SU-DHL-6 (cell line): ENCODE data around the gene ZMYND11.

ENCODE experiments used
- H2AFZ ChIP-seq: fragments of 200-600 bp; sonication (generic); 2 replicates; pipeline ENCODE4 v1.6.1; 2014; ENCODE audit warnings: low read depth, mild to moderate bottlenecking, moderate library complexity, mixed read lengths, antibody characterized with exemption, low read length; ENCODE audit not compliant: severe bottlenecking
- H3F3A ChIP-seq: fragments of 200-600 bp; shearing (Covaris generic); 2 replicates; pipeline ENCODE4 v1.6.0; 2016; ENCODE audit warnings: antibody characterized with exemption, mild to moderate bottlenecking; ENCODE audit not compliant: insufficient read depth
- H3K27ac ChIP-seq: fragments of 200-600 bp; sonication (generic); 2 replicates; pipeline ENCODE4 v1.5.1; 2016; ENCODE audit warnings: low read depth, mild to moderate bottlenecking, low read length, moderate library complexity, mixed read lengths
- H3K27me3 ChIP-seq: fragments of 200-600 bp; sonication (generic), shearing (Covaris generic); 2 replicates; pipeline ENCODE4 v1.6.0; 2014; ENCODE audit warnings: mild to moderate bottlenecking, low read length
- H3K36me3 ChIP-seq: fragments of 200-600 bp; sonication (generic); 2 replicates; pipeline ENCODE4 v1.6.1; 2014; ENCODE audit warnings: mild to moderate bottlenecking, low read length, mixed read lengths
- H3K4me2 ChIP-seq: fragments of 300-600, 200-600 bp; shearing (Covaris generic), sonication (generic); 2 replicates; pipeline ENCODE4 v1.6.0; 2014; ENCODE audit warnings: low read length, low read depth, mild to moderate bottlenecking; ENCODE audit not compliant: poor library complexity, severe bottlenecking
- H3K4me3 ChIP-seq: fragments of 200-600 bp; sonication (generic); 2 replicates; pipeline ENCODE4 v1.5.1; 2014; ENCODE audit warnings: antibody characterized with exemption, low read length, mild to moderate bottlenecking, mixed read lengths; ENCODE audit not compliant: insufficient read depth, poor library complexity, severe bottlenecking
- H3K79me2 ChIP-seq: fragments of 200-600 bp; sonication (generic); 2 replicates; pipeline ENCODE4 v1.6.1; 2014; ENCODE audit warnings: mild to moderate bottlenecking, low read length, moderate library complexity; ENCODE audit not compliant: insufficient read depth
- H3K9ac ChIP-seq: fragments of 200-600 bp; sonication (generic); 2 replicates; pipeline ENCODE4 v1.7.0; 2014; ENCODE audit warnings: mild to moderate bottlenecking, low read length
- H3K9me2 ChIP-seq: fragments of 200-600 bp; sonication (generic); replicated peaks from 2 replicates; pipeline ENCODE4 v1.6.1; 2014; ENCODE audit warnings: low read length; ENCODE audit not compliant: insufficient read depth
- H3K9me3 ChIP-seq: fragments of 200-600 bp; sonication (generic); 2 replicates; pipeline ENCODE4 v1.6.1; 2014; ENCODE audit warnings: low read length, mixed read lengths; ENCODE audit not compliant: insufficient read depth
- H4K20me1 ChIP-seq: fragments of 200-600 bp; sonication (generic); 2 replicates; pipeline ENCODE4 v1.6.1; 2014; ENCODE audit warnings: low read depth, mild to moderate bottlenecking, antibody characterized with exemption, low read length, moderate library complexity, mixed read lengths
- EZH2phosphoT487 ChIP-seq: fragments of 200-600 bp; sonication (generic), shearing (Covaris generic); conservative IDR thresholded peaks from 2 replicates; pipeline ENCODE4 v1.6.1; 2018; ENCODE audit warnings: mild to moderate bottlenecking, antibody characterized with exemption, low read length, moderate library complexity, mixed read lengths
- TF ChIP-seq, protein P1 (sequence below): fragments of 200-600 bp; sonication (generic); IDR thresholded peaks from one replicate; pipeline ENCODE4 v1.5.1; 2017; ENCODE audit warnings: antibody characterized with exemption, mild to moderate bottlenecking, low read length, moderate library complexity; ENCODE audit not compliant: insufficient read depth, poor library complexity, severe bottlenecking

The ZMYND11 gene

DNA sequence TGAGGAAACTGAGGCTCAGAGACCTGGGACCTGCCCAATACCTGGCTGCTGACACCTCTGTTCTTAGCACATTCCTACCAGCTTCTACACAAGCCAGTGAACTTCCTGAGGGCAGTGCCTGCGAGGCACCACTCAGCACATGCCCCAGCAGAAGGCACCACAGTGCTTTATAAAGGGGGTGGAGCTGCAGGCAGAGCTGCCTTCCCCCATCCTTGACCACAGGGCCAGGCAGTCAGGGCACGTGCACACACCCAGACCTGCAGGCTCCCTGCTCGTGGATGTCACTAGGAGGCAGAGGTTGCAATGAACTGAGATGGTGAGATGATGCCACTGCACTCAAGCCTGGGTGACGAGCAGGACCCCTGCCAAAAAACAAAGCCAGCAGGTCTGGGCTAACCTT is 47.0 kb upstream of the ZMYND11 start:
- H3K27me3 ChIP-seq: no peaks in the 10 kb centered on the region
- no peaks in the 10 kb centered on the region for H4K20me1 ChIP-seq
- H3K27ac ChIP-seq: no peak overlapping the region
- no peak overlapping the region for H3K4me2 ChIP-seq
- no peaks in the 10 kb centered on the region for H3K9me3 ChIP-seq
- TF ChIP-seq, protein P1, sequence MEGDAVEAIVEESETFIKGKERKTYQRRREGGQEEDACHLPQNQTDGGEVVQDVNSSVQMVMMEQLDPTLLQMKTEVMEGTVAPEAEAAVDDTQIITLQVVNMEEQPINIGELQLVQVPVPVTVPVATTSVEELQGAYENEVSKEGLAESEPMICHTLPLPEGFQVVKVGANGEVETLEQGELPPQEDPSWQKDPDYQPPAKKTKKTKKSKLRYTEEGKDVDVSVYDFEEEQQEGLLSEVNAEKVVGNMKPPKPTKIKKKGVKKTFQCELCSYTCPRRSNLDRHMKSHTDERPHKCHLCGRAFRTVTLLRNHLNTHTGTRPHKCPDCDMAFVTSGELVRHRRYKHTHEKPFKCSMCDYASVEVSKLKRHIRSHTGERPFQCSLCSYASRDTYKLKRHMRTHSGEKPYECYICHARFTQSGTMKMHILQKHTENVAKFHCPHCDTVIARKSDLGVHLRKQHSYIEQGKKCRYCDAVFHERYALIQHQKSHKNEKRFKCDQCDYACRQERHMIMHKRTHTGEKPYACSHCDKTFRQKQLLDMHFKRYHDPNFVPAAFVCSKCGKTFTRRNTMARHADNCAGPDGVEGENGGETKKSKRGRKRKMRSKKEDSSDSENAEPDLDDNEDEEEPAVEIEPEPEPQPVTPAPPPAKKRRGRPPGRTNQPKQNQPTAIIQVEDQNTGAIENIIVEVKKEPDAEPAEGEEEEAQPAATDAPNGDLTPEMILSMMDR: no peak
- TF ChIP-seq EZH2phosphoT487: no peak
- H3K79me2 ChIP-seq: no peaks in the 10 kb centered on the region
- no peak overlapping the region for H2AFZ ChIP-seq
- no peaks in the 10 kb centered on the region for H3K9me2 ChIP-seq
- H3K36me3 ChIP-seq: no peaks in the 10 kb centered on the region
- H3K4me3 ChIP-seq: no peak overlapping the region
- H3F3A ChIP-seq: no peaks in the 10 kb centered on the region
- no peak overlapping the region for H3K9ac ChIP-seq

DNA sequence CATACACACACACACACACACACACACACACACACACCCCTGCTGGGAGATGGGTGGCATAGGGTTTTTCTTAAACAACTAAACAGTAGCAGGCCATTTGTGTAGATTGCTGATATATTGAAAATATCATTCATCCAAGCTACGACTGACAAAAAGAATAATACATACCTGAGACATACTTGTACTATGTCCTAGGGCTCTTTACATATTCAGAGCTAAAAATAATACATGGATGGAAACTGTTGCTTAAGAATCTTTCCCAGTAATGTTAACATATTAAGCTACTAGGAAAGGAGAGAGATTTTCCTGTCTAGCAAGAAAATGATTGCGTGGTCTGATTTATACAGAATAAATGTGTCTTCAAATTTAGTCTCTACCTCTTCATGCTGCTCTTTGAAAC is 46.0 kb upstream of the ZMYND11 start:
- Histone ChIP-seq H3K9me2 (no peaks in the 10 kb centered on the region), H3K27ac (no peak overlapping the region), H3F3A (no peaks in the 10 kb centered on the region), H3K9ac (no peak overlapping the region), H3K4me2 (no peak overlapping the region), H2AFZ (no peak overlapping the region), H3K27me3 (no peaks in the 10 kb centered on the region), H3K9me3 (no peaks in the 10 kb centered on the region), H3K79me2 (no peaks in the 10 kb centered on the region), H4K20me1 (no peaks in the 10 kb centered on the region), H3K36me3 (no peaks in the 10 kb centered on the region), H3K4me3 (no peak overlapping the region)
- TF ChIP-seq EZH2phosphoT487: no peak
- TF ChIP-seq, protein P1: no peak

DNA sequence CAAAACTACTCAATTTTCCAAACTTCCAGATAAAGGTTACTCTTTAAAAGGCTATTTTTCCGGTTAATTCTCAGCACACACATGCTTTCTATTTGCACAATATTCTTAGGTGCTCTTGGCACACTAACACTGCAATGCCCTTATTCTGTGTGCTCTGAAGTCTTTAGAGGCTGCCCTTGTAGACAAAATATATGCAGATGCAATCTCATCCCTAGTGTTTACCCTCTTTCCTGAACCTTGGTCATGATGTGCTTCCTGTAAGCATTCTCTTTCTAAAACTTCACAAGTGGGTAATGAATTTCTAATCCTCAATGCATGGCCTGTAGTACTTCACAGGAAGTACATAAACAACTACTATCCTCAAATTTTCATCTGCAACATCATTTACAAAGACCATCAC is 45.1 kb upstream of the ZMYND11 start:
- TF ChIP-seq, protein P1: no peak
- no peak for TF ChIP-seq EZH2phosphoT487
- Histone ChIP-seq H3K9ac (no peak overlapping the region), H3K79me2 (no peaks in the 10 kb centered on the region)

More for the DNA sequence above, 45.1 kb upstream of the ZMYND11 start:
- Histone ChIP-seq H2AFZ (no peak overlapping the region), H3K9me3 (no peaks in the 10 kb centered on the region), H3K4me3 (no peak overlapping the region), H3K4me2 (no peak overlapping the region), H3K27ac (no peak overlapping the region), H4K20me1 (no peaks in the 10 kb centered on the region), H3K27me3 (no peaks in the 10 kb centered on the region), H3K9me2 (no peaks in the 10 kb centered on the region), H3K36me3 (no peaks in the 10 kb centered on the region), H3F3A (no peaks in the 10 kb centered on the region)
